ENCODE data around the gene NOD2.

Gene NOD2

DNA sequence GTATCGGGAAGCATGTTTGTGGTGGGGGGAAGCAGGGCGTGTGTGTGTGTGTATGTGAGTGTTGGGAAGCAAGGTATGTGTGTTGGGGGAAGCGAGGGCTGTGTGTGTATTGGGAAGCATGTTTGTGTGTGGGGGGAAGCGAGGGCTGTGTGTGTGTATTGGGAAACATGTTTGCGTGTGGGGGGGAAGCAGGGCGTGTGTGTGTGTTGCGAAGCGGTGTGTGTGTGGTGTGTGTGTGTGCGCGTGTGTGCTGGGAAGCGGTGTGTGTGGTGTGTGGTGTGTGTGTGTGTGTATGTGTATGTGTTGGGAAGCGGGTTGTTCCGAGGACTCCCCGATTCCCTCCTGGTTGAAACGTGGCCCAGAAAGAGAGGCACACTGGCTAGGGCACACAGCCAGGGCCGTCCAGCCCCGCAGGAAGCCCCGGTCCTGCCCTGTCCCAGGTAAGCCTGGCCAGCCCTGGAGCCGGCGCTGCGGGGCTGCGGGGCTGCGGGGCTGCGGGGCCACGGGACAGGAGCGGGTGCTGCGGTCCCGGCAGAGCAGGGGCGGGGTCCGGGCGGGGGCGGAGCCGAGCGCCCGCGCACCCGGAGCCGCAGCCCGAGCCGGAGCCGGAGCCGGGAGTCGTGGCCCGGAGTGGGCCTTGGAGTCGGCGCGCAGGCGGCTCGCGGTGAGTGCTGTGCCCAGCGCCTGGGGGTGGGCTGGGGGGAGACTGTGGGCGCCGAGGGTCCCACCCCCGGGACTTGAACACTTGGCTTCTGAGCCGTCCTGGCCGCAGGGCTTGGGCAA lies at the start of gene NOD2:
NOD2 (plus strand) TSS at position 608 of the 783 bp plus-strand sequence. CDS start 5,890 bp downstream, outside the sequence.
- peak; percentile 26 for DNase-seq

DNA sequence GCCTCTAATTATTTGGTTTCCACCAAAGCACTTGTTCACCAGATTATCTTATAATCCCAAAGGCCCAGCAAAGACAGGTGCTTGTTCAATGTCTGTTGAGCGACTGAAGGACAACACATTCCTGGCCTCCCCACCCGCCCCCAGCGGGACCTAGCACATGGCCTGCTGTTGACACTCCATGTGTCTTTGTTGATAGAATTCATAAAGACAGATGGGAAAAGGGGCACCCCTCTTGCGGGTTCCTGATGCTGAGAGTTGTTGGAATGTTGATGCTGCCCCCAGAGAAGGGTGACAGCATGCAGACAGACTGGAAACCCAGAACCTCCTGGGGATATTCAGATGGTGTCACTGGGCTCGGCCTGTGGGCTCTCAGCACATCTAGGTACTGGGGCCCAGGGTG lies 49.2 kb upstream of the NOD2 start:
- no peak for DNase-seq

- no peak for DNase-seq
Observed at GRCh38 chr16:50644729-50645128, 48.7 kb upstream of the NOD2 start.

DNA sequence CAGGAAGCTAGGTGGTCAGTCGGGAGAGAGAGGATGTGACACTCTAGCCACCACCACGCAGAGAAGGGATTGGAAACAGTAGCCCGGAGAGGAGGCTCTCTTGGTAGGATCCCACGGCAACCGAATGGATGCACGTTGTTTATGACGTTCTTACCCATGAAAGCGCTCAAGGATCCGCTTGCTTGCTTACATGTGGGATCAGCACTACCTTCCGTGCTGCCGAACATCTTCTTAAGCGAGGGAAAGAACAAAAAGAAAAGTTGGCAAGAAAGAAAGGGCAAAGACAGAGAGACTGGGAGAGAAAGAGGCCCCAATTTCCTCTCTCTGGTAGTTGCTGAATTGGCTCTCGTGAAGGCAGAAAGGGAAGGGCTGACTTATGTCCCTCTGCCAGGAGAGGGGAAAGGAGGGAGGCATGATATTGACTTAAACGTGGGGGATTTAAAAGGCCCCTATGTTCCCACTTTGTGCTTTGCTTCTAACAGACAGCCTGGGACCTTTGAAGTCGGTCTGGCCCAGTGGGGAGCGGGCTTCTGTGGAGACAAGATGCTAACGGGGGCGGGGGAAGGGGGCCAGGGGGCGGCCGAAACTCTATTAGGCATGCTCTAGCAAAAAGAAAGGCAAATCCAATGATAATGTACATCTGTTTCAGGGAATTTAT lies 47.7 kb upstream of the NOD2 start:
- no peak for DNase-seq

DNA sequence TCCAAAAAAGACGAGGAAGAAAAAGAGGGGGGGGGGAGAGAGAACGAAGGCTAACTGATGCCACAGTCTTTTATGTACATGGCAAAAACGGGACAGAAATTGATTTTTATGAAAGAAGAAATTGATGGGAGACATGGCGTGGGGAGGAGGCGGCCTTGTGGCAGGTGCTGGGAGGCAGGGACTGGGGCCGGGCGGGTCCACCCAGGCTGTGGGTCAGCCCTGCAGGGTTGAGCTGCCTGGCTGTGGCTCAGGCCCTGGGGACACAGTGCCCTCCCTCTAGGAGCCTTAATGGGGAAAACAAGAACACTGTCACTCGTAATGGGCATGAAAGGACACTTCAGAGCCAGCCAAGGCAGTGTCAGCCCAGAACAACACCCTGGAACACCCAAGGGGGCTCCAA lies 47.1 kb upstream of the NOD2 start:
- no peak for DNase-seq

GRCh38 chr16:50651835-50652438 lies 41.5 kb upstream of the NOD2 start:
- no peak for DNase-seq

DNA sequence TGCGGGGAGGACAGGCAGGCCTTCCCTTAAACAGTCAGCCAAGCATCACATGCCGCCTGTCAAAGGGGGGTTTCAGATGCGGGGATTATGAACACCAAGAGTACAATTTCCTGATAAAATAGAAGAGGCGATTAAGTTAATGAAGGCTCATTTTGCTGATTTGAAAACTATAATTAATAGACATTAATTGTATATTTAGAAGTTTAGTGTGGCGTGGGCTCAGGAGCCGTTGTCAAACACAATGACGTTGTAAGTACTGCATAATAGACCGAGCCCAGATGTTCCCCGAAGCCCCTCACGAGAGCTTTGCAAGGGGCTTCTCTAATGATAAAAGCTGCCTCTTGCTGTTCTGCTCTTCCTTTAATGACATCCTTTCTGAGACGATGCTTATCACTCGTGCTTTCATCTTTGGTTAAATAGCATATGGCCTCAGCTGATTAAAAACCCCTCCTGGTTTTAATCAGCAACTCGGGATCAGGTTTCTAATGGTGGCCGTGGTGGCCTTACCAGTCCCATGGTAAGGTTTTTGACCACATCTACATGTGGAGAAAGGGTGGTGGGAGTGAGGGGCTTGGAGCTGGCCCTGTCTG lies 40.5 kb upstream of the NOD2 start:
- DNase-seq = no peak

DNA sequence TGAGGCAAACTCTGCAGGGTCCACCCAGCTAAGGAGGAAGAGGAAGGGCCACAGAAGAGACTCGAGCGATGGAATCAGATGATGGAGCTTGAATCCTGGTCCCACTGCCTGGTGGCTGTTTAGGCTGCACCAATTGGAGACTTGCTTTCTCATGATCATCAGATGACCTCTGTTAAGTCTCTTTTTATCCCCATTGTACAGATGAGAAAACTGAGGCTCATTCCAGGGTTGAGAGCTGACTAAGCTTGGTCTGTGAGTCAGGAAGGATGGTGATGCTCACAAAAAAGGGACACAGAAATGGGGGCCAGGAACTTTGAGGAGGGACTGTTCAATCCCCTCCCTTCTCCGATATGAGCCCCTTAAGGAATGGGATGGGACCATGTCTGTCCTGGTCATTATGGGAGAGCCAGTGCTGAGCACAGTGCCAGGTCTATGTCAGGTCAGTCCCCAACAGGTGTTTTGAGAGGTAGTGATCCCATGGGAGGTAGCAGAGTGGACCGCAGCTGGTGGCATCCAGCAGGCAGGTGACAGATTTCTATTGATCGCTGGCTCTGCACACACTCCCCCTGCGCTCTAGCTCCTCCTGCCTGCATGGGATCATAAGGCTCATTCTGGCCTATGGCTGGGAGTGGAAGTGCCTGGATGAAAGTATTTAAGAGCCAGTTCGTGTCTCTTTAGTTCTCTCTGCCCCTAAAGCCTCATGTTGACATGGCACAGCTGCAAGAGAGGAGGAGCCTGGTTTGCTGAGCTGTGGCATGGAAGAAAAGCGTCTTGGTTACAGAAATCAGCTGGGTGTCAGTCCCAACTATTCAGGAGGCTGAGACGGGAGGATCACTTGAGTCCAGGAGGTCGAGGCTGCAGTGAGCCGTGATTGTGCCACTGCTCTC lies 39.5 kb upstream of the NOD2 start:
- no peak for DNase-seq

GRCh38 chr16:50655558-50656055 lies 37.8 kb upstream of the NOD2 start:
- no peak for DNase-seq

- no peak for DNase-seq
Observed at GRCh38 chr16:50657241-50657640, 36.2 kb upstream of the NOD2 start.

DNA sequence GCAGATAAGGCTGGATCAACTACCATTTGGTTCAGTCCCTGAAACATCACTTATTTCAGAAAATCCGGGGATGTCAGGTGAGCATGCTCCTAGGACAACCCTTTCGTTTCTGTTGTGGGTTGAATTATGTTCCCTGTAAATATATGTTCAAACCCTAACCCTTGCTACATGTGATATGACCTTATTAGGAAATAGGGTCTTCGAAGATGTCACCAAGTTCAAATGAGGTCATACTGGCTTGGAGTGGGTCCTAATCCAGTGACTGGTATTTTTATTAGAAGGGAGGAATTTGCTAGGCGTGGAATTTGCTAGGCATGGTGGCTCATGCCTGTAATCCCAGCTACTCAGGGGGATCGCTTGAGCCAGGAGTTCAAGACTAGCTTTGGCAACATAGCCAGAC lies 33.6 kb upstream of the NOD2 start:
- no peak for DNase-seq

- DNase-seq = no peak
Observed at GRCh38 chr16:50662306-50662940, 31.0 kb upstream of the NOD2 start.

DNA sequence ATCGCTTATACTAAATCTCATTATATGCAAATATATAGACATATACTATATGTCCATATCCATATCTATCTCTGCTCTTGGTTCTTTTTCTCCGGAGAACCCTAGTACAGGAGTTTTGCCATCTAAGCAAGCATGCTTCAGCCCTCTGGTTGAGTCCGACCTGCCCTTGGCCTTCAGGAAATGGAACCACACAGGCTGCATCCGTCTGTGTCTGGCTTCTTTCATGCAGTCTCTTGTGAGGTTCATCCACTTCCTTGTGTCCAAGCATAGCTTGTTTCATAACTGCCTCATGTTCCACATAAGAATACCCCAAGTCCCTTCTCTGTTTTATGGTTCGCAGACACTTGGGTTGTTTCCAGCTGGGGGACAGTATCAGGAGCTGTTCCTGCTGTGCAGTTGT lies 29.1 kb upstream of the NOD2 start:
- DNase-seq = no peak

DNA sequence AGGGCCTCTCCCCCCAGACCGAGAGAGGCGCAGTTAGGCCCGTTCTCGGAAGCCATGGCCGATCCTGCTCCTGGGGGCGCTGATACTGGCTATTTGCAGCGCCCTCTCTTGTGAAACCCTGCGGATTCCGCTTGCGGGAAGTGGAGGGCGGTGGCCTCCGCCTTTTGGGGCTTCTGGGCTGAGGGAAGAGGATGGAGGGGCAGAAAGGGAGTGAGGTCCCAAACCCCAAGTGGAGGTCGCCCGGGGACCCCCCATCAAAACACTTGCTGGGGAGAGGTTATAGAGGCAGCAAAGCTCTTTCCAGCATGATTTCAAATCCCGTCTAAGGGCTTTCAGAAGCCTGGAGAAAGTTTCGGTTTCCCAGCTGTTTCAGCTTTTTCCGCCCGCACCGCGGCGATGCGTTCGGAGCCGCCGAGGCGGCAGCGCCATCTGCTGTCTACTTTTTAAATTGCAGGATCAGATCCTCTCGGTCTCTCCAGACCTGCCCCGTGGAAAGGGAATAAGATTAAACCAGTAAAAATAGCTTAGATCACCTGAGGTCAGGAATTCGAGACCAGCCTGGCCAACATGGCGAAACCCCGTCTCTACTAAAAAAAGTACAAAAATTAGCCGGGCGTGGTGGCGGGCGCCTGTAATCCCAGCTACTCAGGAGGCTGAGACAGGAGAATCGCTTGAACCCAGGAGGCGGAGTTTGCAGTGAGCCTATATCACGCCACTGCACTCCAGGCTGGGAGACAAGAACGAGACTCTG lies 28.1 kb upstream of the NOD2 start:
- DNase-seq = peak; percentile 89

GRCh38 chr16:50666658-50667496 lies 26.5 kb upstream of the NOD2 start:
- no peak for DNase-seq

DNA sequence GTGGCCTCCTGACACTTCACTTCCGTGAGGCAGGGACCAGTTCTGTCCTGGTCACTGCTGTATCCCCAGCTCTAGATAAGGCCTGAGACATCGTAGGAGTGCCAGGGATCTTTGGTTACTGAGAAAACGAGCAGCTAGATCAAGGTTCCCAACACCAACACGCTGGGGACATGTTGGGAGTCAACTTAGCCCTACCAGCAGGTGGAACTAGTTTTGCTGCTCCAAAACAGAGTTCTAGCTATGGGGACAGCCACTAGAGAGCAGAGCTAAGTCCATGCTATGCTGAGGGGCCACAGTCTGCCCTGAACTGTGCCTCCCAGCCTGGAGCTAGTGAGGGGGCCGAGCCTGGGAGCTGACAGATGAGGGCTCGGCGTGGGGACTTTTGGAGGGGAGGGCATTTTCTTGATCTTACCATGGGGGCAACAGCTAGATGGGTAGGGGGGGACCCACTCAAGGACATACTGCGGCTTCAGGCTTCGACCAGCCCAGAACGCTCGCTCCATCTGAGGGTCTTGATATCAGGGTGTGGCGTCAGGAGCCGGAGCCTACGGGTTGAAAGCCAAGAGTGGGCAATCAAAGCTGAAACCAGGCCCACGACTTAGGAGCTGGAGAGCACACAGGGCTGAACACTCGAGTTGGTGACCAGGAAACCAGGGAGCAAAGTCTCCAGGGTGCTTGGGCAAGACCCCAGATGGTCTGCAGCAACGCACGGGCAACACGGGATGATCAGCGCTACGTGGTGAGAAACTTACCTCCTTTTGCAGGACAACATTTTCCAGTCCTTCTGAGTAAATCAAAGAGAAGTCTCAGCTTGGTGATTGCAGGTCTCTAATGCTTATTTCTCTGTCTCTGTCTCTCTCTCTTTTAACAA lies 25.7 kb upstream of the NOD2 start:
- DNase-seq = no peak

DNA sequence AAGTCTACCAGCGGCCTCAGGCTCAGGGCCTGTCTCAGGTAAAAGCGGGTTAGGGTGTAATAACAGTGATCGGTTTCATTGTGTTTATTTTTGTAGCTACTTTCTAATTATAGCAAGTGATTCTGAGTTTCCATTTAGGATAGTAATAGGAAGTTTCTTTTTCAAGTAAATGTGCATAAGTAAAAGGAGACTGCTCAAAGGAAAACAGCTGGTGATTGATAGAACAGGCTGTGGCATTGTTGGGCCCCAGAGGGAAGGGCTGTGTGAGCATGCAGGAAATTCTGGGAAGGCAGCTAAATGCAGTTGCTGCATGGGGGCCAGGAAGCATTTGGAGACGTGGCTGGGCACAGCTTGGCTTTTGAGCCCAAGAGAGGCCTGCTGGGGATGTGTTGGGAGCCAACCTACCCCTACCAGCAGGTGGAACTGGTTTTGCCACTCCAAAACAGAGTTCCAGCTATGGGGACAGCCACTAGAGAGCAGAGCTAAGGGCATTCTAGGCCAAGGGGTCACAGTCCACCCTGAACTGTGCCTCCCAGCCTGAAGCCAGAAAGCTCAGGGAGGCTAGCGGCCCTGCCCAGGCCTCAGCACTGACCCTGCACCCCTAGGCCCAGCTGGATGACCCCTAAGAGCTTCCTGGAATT lies 24.9 kb upstream of the NOD2 start:
- no peak for DNase-seq

- no peak for DNase-seq
Observed at GRCh38 chr16:50669741-50670140, 23.7 kb upstream of the NOD2 start.

- DNase-seq = no peak
Observed at GRCh38 chr16:50670476-50670875, 22.9 kb upstream of the NOD2 start.

Data from retina (tissue), 1 donor.